Mucosa of stomach (tissue), 1 donor: ENCODE measurements around the gene KCTD12.

Experiments
- H3K27me3 ChIP-seq: one replicate; pipeline ENCODE4 v1.7.0; 2013; ENCODE audit warnings: mild to moderate bottlenecking, low read length; ENCODE audit not compliant: control insufficient read depth, insufficient read depth
- H3K36me3 ChIP-seq: one replicate; pipeline ENCODE4 v1.7.0; 2013; ENCODE audit warnings: low read length; ENCODE audit not compliant: control insufficient read depth, insufficient read depth
- H3K4me1 ChIP-seq: one replicate; pipeline ENCODE4 v1.7.0; 2013; ENCODE audit warnings: mild to moderate bottlenecking, low read length; ENCODE audit not compliant: control insufficient read depth, insufficient read depth
- H3K4me3 ChIP-seq: one replicate; pipeline ENCODE4 v1.7.0; 2013; ENCODE audit warnings: low read length
- H3K9ac ChIP-seq: one replicate; pipeline ENCODE4 v1.7.0; 2013; ENCODE audit warnings: mild to moderate bottlenecking, low read length, moderate library complexity
- H3K9me3 ChIP-seq: one replicate; pipeline ENCODE4 v1.7.0; 2013; ENCODE audit warnings: mild to moderate bottlenecking, low read length, moderate library complexity; ENCODE audit not compliant: control insufficient read depth
- donor health status: Pancreatic carcinoma.

Gene KCTD12

DNA sequence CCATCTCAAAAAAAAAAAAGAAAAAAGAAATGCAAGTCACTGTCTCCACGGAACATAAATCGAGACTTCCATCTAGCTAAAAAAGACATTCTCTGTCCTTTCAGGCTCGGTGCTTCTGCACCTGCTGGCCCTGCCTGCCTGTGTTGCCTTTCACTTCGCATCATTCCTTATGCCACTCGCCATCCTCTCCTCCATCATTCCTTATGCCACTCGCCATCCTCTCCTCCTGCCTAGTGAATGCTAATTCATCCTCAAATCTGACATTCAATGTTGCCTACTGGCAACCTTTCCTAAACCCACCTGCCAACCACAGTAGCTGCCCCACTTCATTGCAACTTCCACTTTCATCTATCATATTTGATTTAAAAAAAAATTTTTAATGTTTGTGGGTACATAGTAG is 36.7 kb downstream of the KCTD12 start:
- Histone ChIP-seq H3K36me3 (no peaks in the 10 kb centered on the region), H3K9me3 (no peaks in the 10 kb centered on the region), H3K27me3 (no peaks in the 10 kb centered on the region), H3K4me3 (no peak overlapping the region), H3K4me1 (no peaks in the 10 kb centered on the region), H3K9ac (no peak overlapping the region)

- H3K9me3 ChIP-seq: no peaks in the 10 kb centered on the region
- H3K4me3 ChIP-seq: no peak overlapping the region
- H3K36me3 ChIP-seq: no peaks in the 10 kb centered on the region
- no peak overlapping the region for H3K9ac ChIP-seq
- H3K27me3 ChIP-seq: no peaks in the 10 kb centered on the region
- H3K4me1 ChIP-seq: no peaks in the 10 kb centered on the region
Measured at GRCh38 chr13:76848596-76848995, 37.6 kb downstream of the KCTD12 start.

DNA sequence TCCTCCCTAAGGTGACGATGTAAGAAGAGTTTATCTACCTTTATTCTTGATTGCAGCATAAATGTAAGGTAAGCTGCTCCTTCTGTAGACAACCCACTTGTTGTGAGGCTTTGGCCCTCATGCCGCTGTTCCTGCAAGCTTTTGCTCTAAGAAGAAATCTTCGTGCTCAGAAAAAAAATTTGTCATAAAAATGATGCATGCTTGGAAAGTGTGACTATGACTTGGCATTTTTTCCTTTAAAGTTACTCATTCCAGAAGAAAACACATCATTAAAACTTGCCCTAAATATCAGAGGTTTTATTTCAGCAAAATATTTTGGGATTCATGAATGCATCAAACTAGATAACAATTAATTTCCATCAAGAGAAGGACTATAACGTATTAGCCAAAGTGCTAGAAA is 39.8 kb downstream of the KCTD12 start:
- H3K9ac ChIP-seq: no peak overlapping the region
- H3K36me3 ChIP-seq: no peaks in the 10 kb centered on the region
- H3K4me1 ChIP-seq: no peaks in the 10 kb centered on the region
- no peak overlapping the region for H3K4me3 ChIP-seq
- H3K9me3 ChIP-seq: no peaks in the 10 kb centered on the region
- no peaks in the 10 kb centered on the region for H3K27me3 ChIP-seq

GRCh38 chr13:76845865-76846264 is 40.3 kb downstream of the KCTD12 start:
- Histone ChIP-seq H3K9me3 (no peaks in the 10 kb centered on the region), H3K27me3 (no peaks in the 10 kb centered on the region), H3K9ac (no peak overlapping the region), H3K4me1 (no peaks in the 10 kb centered on the region), H3K36me3 (no peaks in the 10 kb centered on the region), H3K4me3 (no peak overlapping the region)

DNA sequence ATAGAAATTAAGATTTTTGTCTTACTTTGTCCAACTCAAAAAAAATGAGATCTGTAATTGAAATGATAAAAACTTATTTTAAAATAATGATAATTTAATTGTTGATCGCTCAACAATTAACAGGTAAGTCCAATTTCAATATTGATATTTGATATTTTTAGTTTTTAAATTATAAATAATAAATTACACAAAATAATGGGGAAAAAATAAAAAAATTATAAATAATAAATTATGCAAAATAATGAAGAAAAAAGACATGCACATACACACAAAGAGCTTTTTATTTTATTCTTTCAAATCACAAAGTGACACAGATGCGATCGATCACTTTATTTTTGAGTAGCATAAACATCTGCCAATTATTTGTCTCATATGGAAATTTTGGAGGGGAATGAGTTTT is 40.8 kb downstream of the KCTD12 start:
- no peaks in the 10 kb centered on the region for H3K4me1 ChIP-seq
- H3K36me3 ChIP-seq: no peaks in the 10 kb centered on the region
- H3K9ac ChIP-seq: no peak overlapping the region
- no peak overlapping the region for H3K4me3 ChIP-seq
- H3K9me3 ChIP-seq: no peaks in the 10 kb centered on the region
- H3K27me3 ChIP-seq: no peaks in the 10 kb centered on the region

DNA sequence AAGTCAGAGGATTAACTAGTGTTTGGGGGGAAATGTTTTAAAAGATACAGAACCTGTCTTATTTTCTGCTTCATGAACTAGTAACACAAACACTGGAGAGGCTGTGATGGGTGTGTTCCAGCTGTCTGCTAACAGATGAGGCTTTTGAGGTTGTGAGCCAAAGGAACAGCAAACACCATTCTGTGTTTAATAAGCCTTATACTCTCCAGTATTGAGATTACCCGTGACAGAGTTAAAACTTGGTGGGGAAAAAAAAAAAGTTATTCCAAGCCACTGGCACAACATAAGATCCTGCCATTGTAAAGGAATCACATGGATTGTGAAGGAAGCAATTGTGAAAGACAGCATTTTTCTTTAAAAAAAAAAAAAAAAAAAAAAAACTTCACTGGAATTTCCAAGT is 48.4 kb downstream of the KCTD12 start:
- no peaks in the 10 kb centered on the region for H3K9me3 ChIP-seq
- H3K36me3 ChIP-seq: no peaks in the 10 kb centered on the region
- no peak overlapping the region for H3K4me3 ChIP-seq
- H3K4me1 ChIP-seq: no peaks in the 10 kb centered on the region
- no peak overlapping the region for H3K9ac ChIP-seq
- no peaks in the 10 kb centered on the region for H3K27me3 ChIP-seq

GRCh38 chr13:76836311-76836710 is 49.9 kb downstream of the KCTD12 start:
- no peak overlapping the region for H3K9ac ChIP-seq
- no peak overlapping the region for H3K4me3 ChIP-seq
- H3K27me3 ChIP-seq: no peaks in the 10 kb centered on the region
- no peaks in the 10 kb centered on the region for H3K36me3 ChIP-seq
- H3K9me3 ChIP-seq: no peaks in the 10 kb centered on the region
- peaks cover 8% of the 10 kb centered on the region for H3K4me1 ChIP-seq

DNA sequence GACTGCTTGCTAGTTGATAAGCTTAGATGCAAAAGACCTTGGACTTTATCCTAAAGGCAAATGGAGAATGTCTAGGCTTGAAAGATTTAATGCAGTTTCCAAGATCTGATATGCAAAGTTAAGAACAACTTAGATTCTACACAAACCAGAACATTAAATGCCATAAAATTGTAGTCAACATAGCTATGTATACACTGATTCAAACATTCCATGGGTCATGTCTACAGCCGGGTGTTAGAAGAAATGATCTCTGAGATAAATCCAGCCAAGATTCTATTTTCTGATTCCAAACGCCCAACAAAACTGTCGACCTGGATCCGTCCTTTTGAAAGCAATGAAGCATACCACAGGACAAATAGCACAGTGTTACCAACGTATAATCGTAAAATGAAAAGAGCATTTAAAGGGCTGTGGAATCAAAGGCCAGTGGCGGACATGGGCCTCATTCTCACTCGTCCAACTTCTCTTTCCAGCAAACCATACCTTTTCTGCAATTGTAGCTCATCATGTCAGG is 52.7 kb downstream of the KCTD12 start:
- Histone ChIP-seq H3K9ac (no peak overlapping the region), H3K4me1 (peaks cover 17% of the 10 kb centered on the region), H3K36me3 (no peaks in the 10 kb centered on the region), H3K9me3 (no peaks in the 10 kb centered on the region), H3K27me3 (peaks cover 3% of the 10 kb centered on the region), H3K4me3 (no peak overlapping the region)

- no peak overlapping the region for H3K9ac ChIP-seq
- no peaks in the 10 kb centered on the region for H3K9me3 ChIP-seq
- H3K36me3 ChIP-seq: no peaks in the 10 kb centered on the region
- peaks cover 3% of the 10 kb centered on the region for H3K27me3 ChIP-seq
- no peak overlapping the region for H3K4me3 ChIP-seq
- peaks cover 18% of the 10 kb centered on the region for H3K4me1 ChIP-seq
Measured at GRCh38 chr13:76832258-76832988, 53.8 kb downstream of the KCTD12 start.

- H3K36me3 ChIP-seq: no peaks in the 10 kb centered on the region
- H3K9ac ChIP-seq: no peak overlapping the region
- peaks cover 3% of the 10 kb centered on the region for H3K27me3 ChIP-seq
- H3K4me1 ChIP-seq: peaks cover 18% of the 10 kb centered on the region
- no peak overlapping the region for H3K4me3 ChIP-seq
- H3K9me3 ChIP-seq: no peaks in the 10 kb centered on the region
Measured at GRCh38 chr13:76830805-76831204, 55.4 kb downstream of the KCTD12 start.
